NCI-H146 treated with DMSO at 0.1 percent for 48 hours (cell line): Measurements from ENCODE around the gene METTL27.
"Not testable (repeated sequence)": the region's sequence is repeated elsewhere in the genome, so short reads cannot be mapped to it uniquely, and the experiment has no call there.

ENCODE experiments used
- DNase-seq: peaks from one replicate; lab custom pipeline; 2025; ENCODE audit not compliant: unreplicated experiment; lab: John Stamatoyannopoulos, UW

Gene METTL27

GRCh38 chr7:73869011-73869798 lies 26.9 kb upstream of the METTL27 start:
- no peak for DNase-seq

GRCh38 chr7:73866446-73866767 lies 24.1 kb upstream of the METTL27 start:
- DNase-seq, result no peak

- DNase-seq, result peak; percentile 23
Observed at GRCh38 chr7:73865738-73866445, 23.6 kb upstream of the METTL27 start.

DNA sequence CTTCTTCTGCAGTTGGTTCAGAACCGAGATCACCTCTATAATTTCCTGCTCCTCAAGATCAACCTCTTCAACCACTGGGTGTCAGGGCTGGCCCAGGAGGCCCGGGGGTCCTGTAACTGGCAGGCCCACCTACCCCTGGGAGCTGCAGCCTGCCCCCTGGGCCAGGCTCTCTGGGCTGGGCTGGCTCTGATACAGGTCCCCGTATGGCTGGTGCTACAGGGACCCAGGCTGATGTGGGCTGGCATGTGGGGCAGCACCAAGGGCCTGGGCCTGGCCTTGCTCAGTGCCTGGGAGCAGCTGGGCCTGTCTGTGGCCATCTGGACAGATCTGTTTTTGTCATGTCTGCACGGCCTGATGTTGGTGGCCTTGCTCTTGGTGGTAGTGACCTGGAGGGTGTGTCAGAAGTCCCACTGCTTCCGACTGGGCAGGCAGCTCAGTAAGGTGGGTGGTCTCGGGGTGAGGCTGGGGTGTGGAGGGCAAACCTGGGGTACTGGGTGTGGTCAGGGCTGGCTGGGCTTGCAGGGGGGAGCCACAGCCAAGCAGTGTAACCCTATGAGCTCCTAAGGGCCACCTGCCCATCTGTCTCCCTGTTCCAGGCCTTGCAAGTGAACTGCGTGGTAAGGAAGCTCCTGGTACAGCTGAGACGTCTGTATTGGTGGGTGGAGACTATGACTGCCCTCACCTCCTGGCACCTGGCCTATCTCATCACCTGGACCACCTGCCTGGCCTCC lies 22.8 kb upstream of the METTL27 start:
- DNase-seq, result peak; percentile 82

GRCh38 chr7:73861305-73861704 lies 19.0 kb upstream of the METTL27 start:
- no peak for DNase-seq

- no peak for DNase-seq
Observed at GRCh38 chr7:73860859-73861258, 18.5 kb upstream of the METTL27 start, which contains the start of gene TMEM270. Gene TMEM270 (plus strand): TSS chr7:73861159. CDS start chr7:73861195, 36 bp downstream.

DNA sequence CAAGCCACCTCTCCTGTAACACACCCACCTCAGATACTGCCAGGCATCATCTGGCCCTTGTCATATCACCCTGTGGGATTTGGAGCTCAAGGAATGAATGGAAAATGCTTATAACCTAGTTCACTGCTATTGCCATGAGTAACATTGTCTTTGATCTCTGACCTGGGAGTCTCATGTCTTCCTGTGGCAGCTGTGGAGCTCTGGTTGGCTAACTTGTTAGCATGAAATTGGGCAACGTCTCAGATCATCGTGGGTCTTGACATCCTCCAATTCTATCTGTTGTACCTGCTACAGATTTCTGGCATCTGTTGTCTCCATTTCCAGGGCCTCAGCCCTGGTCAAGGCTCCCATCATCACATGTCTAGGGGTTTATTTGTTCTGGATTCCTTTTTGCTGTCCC lies 16.5 kb upstream of the METTL27 start:
- no peak for DNase-seq

- DNase-seq, result no peak
Observed at GRCh38 chr7:73856941-73857340, 14.6 kb upstream of the METTL27 start.

DNA sequence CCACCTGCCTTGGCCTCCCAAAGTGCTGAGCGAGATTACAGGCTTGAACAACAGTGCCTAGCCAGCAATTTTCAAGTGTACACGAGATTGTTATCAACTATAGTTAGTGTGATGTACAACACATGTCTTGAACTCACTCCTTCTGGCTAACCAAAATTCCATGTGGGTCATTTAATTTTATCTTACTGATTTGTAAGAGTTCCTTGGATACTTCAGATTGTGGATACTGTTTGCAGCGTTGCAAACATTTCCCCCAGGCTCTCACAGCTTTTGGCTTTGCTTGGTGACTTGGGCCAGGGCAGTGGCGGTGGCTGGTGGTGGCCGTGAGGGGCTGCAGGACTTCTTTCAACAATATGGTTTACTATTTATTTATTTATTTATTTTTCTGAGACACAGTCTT lies 10.2 kb upstream of the METTL27 start:
- no peak for DNase-seq

DNA sequence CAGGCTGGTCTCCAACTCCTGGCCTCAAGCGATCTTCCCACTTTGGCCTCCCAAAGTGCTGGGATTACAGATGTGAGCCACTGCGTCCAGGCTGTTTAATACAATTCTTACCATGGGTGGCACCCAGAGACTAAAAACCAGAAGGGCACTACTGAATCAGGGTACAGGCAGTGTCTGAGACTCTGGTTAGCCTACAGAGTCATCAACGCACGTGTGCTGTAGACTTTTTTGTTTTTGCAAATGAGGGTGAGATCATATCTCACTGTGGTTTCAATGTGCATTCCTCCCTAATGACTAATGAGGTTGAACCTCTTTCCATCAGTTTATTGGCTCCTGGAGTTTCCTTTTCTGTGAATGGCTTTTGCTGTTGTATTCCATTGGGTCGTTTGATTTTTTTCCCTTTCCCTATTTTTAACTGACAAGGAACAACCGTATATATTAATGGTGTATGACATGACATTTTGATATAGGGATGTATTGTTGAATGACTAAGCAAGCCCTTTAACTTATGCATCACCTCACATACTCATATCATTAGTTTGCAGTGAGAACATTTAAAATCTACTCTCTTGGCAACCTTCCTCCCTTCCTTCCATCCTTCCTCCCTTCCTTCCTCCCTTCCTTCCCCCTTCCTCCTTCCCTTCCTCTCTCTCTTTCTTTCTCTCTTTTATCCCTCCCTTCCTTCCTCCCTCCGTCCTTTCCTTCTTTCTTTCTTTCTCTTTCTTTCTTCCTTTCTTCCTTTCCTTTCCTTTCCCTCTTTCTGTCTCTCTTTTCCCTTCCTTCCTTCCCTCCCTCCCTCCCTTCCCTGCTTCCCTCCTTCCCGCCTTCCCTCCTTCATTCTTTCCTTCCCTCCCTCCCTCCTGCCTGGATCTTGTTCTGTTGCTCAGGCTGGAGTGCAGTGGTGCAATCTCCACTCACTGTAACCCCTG lies 9.4 kb upstream of the METTL27 start:
- no peak for DNase-seq

- no peak for DNase-seq
Observed at GRCh38 chr7:73850781-73851207, 8.5 kb upstream of the METTL27 start.

- no peak for DNase-seq
Observed at GRCh38 chr7:73847941-73848723, 5.8 kb upstream of the METTL27 start.

DNA sequence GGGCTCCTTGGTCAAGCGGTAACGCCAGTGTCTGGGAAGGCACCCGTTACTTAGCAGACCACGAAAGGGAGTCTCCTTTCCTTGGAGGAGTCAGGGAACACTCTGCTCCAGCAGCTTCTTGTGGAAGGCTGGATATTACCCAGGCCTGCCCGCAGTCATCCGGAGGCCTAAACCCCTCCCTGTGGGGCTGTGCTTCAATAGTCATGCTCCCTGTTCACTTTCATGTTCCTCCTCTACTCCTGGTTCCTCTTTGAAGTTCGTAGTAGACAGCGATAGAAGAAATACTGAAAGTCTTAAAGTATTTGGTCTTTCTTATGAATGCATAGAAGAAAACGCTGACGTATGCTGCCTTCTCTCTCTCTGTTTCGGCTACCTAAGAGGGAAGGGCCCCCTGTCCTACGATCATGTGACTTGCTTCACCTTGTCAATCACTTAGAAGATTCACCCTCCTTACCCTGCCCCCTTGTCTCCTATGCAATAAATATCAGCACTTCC lies 3.4 kb upstream of the METTL27 start:
- DNase-seq, result not testable (repeated sequence)

DNA sequence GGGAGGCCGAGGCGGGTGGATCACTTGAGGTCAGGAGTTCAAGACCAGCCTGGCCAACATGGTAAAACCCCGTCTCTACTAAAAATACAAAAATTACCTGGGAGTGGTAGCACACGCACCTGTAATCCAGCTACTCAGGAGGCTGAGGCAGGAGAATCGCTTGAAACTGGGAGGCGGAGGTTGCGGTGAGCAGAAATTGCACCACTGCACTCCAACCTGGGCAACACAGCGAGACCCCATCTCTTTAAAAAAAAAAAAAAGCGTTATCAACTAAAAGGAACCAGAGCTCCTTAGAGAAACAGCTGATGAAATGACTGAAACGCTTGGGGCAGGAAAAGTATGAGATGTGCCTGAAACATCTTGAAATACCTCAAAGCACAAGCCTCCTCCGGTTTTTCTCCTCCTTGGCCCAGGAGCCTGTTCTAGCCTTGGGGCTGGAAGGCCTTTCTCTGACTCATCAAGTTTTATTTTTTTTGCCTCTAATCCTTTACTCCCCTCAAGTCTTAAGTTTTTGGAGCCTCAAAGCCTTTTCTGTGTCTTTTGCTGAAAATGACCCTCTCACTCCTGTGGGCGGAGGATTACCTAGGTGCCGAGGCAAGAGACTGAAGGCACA lies 2.6 kb upstream of the METTL27 start:
- DNase-seq, result no peak

DNA sequence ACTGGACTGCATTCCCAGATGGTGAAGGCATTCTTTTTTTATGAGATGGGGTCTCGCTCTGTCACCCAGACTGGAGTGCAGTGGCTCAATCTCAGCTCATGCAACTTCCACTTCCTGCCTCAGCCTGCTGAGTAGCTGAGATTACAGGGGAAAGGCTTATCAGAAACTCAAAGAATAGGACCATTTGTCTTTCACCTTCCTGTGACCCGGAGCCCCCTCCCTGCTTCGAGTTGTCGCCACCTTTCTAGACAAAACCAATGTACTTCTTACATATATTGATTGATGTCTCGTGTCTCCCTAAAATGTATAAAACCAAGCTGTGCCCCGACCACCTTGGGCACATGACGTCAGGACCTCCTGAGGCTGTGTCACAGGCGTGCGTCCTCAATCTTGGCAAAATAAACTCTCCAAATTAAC lies 1.8 kb upstream of the METTL27 start:
- DNase-seq, result no peak

GRCh38 chr7:73841689-73842066 lies 638 bp downstream of the METTL27 start:
- DNase-seq, result no peak

GRCh38 chr7:73840715-73841379 lies 1.5 kb downstream of the METTL27 start:
- DNase-seq, result no peak

DNA sequence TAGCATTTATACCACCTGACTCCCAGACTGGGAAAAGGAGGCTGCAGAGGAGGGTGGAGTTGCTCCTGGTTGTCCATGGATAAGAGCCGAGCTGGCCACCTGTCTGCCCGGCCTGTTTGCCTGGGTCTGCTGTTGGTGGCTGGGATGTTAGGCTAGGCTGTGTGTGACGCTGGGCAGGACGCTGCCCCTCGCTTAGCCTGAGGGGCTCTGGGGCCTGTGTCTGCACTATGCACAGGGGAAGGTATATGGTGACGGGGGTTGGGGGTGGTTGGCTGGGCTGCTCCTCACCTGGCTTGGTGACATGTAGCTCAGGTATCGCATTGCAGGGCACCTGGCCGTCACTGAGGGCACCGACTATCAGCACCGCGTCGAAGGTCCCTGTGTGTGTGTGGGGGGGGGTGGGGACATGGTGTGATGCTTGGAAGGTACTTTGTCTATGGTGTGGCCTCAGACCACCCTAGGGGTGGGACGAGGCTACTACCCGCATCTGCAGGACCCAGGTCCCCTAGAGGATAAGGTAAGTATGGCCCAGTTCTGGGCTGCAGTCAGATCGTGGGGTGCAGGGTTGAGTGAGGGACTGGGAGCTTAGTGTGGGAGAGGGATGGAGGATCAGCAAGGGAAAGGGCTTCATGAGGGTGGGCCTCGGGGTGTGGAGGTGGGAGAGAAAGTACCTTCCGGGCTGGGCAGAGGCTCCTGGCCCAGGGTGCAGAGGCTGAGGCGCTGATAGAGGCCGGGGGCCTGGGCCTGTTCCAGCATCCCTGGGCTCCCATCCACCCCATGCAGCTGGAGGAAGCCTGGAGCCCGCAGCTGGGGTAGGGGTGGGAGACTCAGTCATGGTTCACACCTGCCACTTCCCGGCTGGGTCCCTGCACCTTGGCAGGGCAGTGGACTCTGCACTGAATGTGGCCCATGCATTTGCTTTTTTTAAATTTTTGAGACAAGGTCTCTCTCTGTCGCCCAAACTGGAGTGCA lies 2.3 kb downstream of the METTL27 start:
- no peak for DNase-seq
